ENCODE measurements around the gene HCLS1.
A peak's percentile ranks its signal among the peaks of the same experiment; 100 is the strongest.

Gene HCLS1

DNA sequence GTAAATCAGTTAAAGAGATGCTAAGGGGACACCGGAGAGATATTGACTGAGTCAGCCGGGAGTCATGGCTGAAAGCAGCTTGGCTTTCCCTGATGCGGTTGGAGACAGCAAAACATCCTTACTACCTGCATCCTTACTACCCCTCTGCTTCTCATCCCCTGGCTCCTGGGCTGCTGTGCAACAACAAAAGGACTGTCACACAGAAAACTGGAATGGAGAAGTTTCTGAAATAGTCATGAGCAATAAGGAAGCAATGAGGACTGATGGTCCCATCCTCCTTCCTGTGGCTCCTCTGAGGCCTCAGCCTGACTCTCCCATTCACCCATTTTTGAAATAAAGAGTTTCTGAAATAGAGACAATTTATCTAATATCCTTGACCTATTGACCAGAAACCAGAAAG, 1.1 kb downstream of the HCLS1 start:
- H3K79me2 ChIP-seq (ENCODE audit: insufficient read depth, low read length), result peaks cover 30% of the 10 kb centered on the region
- H3K27me3 ChIP-seq (ENCODE audit: insufficient read depth, low read length, poor library complexity, severe bottlenecking), result no peaks in the 10 kb centered on the region
- H3K4me2 ChIP-seq (ENCODE audit: low read depth, low read length, poor library complexity, severe bottlenecking), result peak overlapping the region; percentile 93
- no peaks in the 10 kb centered on the region for H3K9me3 ChIP-seq (ENCODE audit: insufficient read depth, low read depth, low read length)
- H3K4me1 ChIP-seq (ENCODE audit: insufficient read depth, low read length, poor library complexity, severe bottlenecking), result peaks cover 38% of the 10 kb centered on the region
- H3F3A ChIP-seq (ENCODE audit: low read depth), result no peaks in the 10 kb centered on the region
- H3K36me3 ChIP-seq (ENCODE audit: insufficient read depth, low read length), result peaks cover 32% of the 10 kb centered on the region; the same call in 1 of the 2 replicates
- H3K9me2 ChIP-seq (replicated peaks; ENCODE audit: low read depth, low read length), result no peaks in the 10 kb centered on the region
- peak overlapping the region; percentile 67 for H3K9ac ChIP-seq (ENCODE audit: low read depth, low read length, poor library complexity, severe bottlenecking)
- no peak for TF ChIP-seq CTCF (conservative IDR thresholded peaks at IDR 0.05; ENCODE audit: low read length)
- TF ChIP-seq EZH2phosphoT487 (IDR thresholded peaks at IDR 0.05; ENCODE audit: borderline replicate concordance), result no peak
- H4K20me1 ChIP-seq (ENCODE audit: insufficient read depth, low read length, poor library complexity, severe bottlenecking), result peaks cover 22% of the 10 kb centered on the region
- H3K4me3 ChIP-seq (ENCODE audit: low read length, poor library complexity, severe bottlenecking), result peak overlapping the region; percentile 80
- H2AFZ ChIP-seq (ENCODE audit: low read length), result no peak overlapping the region

GRCh38 chr3:121658716-121659435, 1.8 kb downstream of the HCLS1 start:
- H3K9me3 ChIP-seq (ENCODE audit: insufficient read depth, low read depth, low read length), result no peaks in the 10 kb centered on the region
- no peaks in the 10 kb centered on the region for H3K9me2 ChIP-seq (replicated peaks; ENCODE audit: low read depth, low read length)
- H3K4me3 ChIP-seq (ENCODE audit: low read length, poor library complexity, severe bottlenecking), result peak overlapping the region; percentile 80
- peaks cover 25% of the 10 kb centered on the region; the same call in 1 of the 2 replicates for H3K36me3 ChIP-seq (ENCODE audit: insufficient read depth, low read length)
- H3K4me1 ChIP-seq (ENCODE audit: insufficient read depth, low read length, poor library complexity, severe bottlenecking), result peaks cover 45% of the 10 kb centered on the region
- H3K79me2 ChIP-seq (ENCODE audit: insufficient read depth, low read length), result peaks cover 30% of the 10 kb centered on the region
- peak overlapping the region; percentile 67 for H3K9ac ChIP-seq (ENCODE audit: low read depth, low read length, poor library complexity, severe bottlenecking)
- no peak overlapping the region for H2AFZ ChIP-seq (ENCODE audit: low read length)
- peak overlapping the region; percentile 93 for H3K4me2 ChIP-seq (ENCODE audit: low read depth, low read length, poor library complexity, severe bottlenecking)
- H3K27me3 ChIP-seq (ENCODE audit: insufficient read depth, low read length, poor library complexity, severe bottlenecking), result no peaks in the 10 kb centered on the region
- TF ChIP-seq CTCF (conservative IDR thresholded peaks at IDR 0.05; ENCODE audit: low read length) (no peak), EZH2phosphoT487 (IDR thresholded peaks at IDR 0.05; ENCODE audit: borderline replicate concordance) (no peak)
- H4K20me1 ChIP-seq (ENCODE audit: insufficient read depth, low read length, poor library complexity, severe bottlenecking), result peaks cover 22% of the 10 kb centered on the region
- no peaks in the 10 kb centered on the region for H3F3A ChIP-seq (ENCODE audit: low read depth)

DNA sequence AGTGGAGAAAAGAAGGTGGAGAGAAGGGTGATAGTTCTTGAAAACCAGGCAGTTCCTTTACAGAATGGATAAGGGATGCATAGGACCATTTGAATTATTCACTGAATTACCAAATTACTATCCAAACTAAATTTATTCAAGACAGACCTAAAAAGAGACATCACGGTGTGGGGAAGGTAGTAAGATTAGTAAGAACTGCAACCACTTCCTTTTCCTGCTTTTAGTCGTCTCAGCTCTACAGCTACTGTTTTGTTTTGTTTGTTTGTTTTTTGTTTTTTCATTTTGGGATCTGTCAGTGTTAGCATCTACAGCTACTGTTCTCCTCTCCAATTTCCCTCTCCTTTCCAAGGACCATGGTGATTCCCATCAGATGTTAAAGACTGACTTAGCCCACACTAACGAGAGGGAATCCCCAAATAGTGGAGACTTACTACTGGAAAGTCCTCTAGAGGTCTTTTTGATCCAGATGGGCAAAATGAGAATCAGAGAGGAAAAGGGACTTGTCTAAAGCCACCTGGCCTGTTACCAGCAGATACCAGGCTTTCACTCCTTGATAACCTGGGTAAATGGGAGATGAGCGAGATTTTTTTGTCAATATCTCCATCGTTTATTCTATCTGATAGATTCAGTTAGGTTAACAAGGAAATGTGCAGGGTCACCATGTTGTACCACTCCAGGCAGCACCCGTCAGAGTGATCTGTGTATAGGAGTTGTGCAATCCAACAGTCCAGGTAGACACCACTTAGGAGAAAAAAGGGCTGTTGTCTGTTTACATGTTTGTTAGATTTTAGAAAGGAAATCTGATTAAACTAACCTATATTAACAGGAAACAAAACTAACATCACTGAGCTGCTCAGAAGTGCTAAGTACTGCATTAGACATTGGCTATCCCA, 6.0 kb downstream of the HCLS1 start:
- H3F3A ChIP-seq (ENCODE audit: low read depth), result no peaks in the 10 kb centered on the region
- H3K4me2 ChIP-seq (ENCODE audit: low read depth, low read length, poor library complexity, severe bottlenecking), result peak overlapping the region; percentile 72
- peaks cover 33% of the 10 kb centered on the region for H3K4me1 ChIP-seq (ENCODE audit: insufficient read depth, low read length, poor library complexity, severe bottlenecking)
- H2AFZ ChIP-seq (ENCODE audit: low read length), result 0 out of 2 replicates have a peak overlapping the region, but pooled peaks have one; percentile 32
- peaks cover 18% of the 10 kb centered on the region for H4K20me1 ChIP-seq (ENCODE audit: insufficient read depth, low read length, poor library complexity, severe bottlenecking)
- no peaks in the 10 kb centered on the region for H3K27me3 ChIP-seq (ENCODE audit: insufficient read depth, low read length, poor library complexity, severe bottlenecking)
- H3K36me3 ChIP-seq (ENCODE audit: insufficient read depth, low read length), result peaks cover 14% of the 10 kb centered on the region; the same call in 1 of the 2 replicates
- no peak for TF ChIP-seq CTCF (conservative IDR thresholded peaks at IDR 0.05; ENCODE audit: low read length)
- no peak for TF ChIP-seq EZH2phosphoT487 (IDR thresholded peaks at IDR 0.05; ENCODE audit: borderline replicate concordance)
- no peaks in the 10 kb centered on the region for H3K9me3 ChIP-seq (ENCODE audit: insufficient read depth, low read depth, low read length)
- peak overlapping the region; percentile 48 for H3K4me3 ChIP-seq (ENCODE audit: low read length, poor library complexity, severe bottlenecking)
- no peak overlapping the region for H3K9ac ChIP-seq (ENCODE audit: low read depth, low read length, poor library complexity, severe bottlenecking)
- no peaks in the 10 kb centered on the region for H3K9me2 ChIP-seq (replicated peaks; ENCODE audit: low read depth, low read length)
- peaks cover 28% of the 10 kb centered on the region for H3K79me2 ChIP-seq (ENCODE audit: insufficient read depth, low read length)
